ENCODE results near the gene COMT. TPM values are rescaled to one million over a fixed set of nuclear protein-coding genes. Genes with fewer than 3 reads are reported as not detected.

Gene COMT
- total and polyA plus RNA-seq, 2 experiments from 2014 or later: 490 to 508 TPM

DNA sequence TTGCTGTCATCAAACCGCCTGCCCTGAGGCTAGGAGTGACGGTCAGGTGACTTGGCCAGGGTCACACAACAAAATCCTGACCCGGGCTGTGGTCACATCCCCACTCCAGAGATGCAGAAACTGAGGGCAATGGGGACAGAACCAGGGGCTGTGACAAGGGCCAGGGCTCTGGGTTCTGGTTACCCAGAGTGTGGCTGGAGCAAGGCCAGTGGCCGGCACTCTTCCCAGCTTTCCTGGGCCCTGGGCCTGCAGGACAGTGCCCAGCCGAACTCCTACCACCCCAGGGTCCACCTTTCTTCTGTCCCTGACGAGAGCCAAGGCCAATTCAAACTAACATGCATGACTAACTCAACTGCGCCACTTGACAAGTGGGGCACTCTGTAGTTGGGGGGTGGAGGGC, 39.2 kb downstream of the COMT start:
- no peaks in the 10 kb centered on the region for H3K9me2 ChIP-seq (ENCODE audit: insufficient read depth)
- H3K4me2 ChIP-seq (ENCODE audit: unreplicated experiment): no peak overlapping the region
- no peaks in the 10 kb centered on the region for H3K79me2 ChIP-seq (ENCODE audit: insufficient read depth)
- in situ Hi-C loops (cut with MboI): loop anchor here (25.0 kb wide), 1 partner anchor 307 kb away; no protein-coding TSS in a partner anchor
- H3K4me3 ChIP-seq: no peak overlapping the region
- H3K9me3 ChIP-seq (ENCODE audit: low read depth): no peaks in the 10 kb centered on the region
- H2AFZ ChIP-seq: no peak overlapping the region
- DNase-seq: no peak
- peaks cover 7% of the 10 kb centered on the region for H3K4me1 ChIP-seq (ENCODE audit: insufficient read depth)
- H3F3A ChIP-seq (ENCODE audit: insufficient read depth): no peaks in the 10 kb centered on the region
- no peak overlapping the region for H3K9ac ChIP-seq
- no peaks in the 10 kb centered on the region for H4K20me1 ChIP-seq (ENCODE audit: insufficient read depth)
- H3K27me3 ChIP-seq (replicated peaks; ENCODE audit: insufficient read depth): no peaks in the 10 kb centered on the region
- 88 to 93% methylated on average over 7 of the region's 7 CpGs for WGBS, 2 experiments (ENCODE audit: low coverage in 1 of 2, low lambda C conversion rate in 2 of 2, missing lambda C conversion rate in 2 of 2)
- no peak for TF ChIP-seq EZH2phosphoT487 (IDR thresholded peaks at IDR 0.05; ENCODE audit: insufficient read depth, low read depth)
- TF ChIP-seq EZH2 (IDR thresholded peaks at IDR 0.05; ENCODE audit: insufficient read depth, poor library complexity, severe bottlenecking): no peak
- H3K36me3 ChIP-seq (ENCODE audit: low read depth): no peaks in the 10 kb centered on the region
- no peak overlapping the region for H3K27ac ChIP-seq

DNA sequence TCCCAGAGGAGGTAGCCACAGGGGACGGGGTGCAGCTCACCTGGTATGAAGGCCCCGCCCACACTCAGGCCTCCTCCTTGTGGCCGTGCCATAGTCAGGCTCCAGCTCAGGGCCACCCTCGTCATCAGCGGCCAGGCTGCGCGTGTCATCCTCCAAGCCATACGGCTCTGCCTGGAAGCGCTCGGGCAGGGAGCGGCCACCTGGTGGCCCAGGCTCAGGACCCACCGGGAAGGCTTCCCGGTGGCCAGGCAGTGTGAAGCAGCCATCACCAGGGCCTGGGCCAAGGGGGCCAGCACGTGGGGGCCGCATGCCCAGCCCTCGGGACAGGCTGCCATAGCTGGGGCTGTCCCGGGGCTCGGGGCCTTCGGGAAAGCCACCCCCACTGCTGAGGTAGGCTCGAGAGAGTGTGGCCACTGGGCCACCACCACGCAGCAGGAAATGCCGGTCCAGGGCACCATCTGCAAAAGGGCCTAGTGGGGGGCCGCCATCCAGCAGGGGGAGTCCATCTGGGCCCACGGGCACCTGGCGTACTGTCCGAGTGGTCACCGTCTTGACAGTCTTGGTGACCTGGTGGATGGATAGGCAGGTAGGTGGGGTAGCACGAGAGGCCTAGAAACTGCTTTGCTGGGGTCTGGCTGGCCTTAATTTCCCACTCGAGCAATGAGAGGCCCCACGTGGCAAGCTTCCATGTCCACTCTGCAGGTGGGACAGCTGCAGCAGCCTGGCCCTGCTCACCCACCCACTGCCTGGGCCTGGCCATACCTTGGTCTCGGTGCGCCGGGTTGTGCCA, 39.8 kb downstream of the COMT start:
- no peaks in the 10 kb centered on the region for H3K79me2 ChIP-seq (ENCODE audit: insufficient read depth)
- no peak for DNase-seq
- H2AFZ ChIP-seq: no peak overlapping the region
- no peak overlapping the region for H3K27ac ChIP-seq
- peaks cover 7% of the 10 kb centered on the region for H3K4me1 ChIP-seq (ENCODE audit: insufficient read depth)
- no peaks in the 10 kb centered on the region for H3F3A ChIP-seq (ENCODE audit: insufficient read depth)
- no peaks in the 10 kb centered on the region for H3K9me2 ChIP-seq (ENCODE audit: insufficient read depth)
- WGBS, 2 experiments (ENCODE audit: low coverage in 1 of 2, low lambda C conversion rate in 2 of 2, missing lambda C conversion rate in 2 of 2): 88 to 91% methylated on average over 32 to 33 of the region's 33 CpGs
- no peaks in the 10 kb centered on the region for H3K36me3 ChIP-seq (ENCODE audit: low read depth)
- H3K27me3 ChIP-seq (replicated peaks; ENCODE audit: insufficient read depth): no peaks in the 10 kb centered on the region
- no peak overlapping the region for H3K9ac ChIP-seq
- H4K20me1 ChIP-seq (ENCODE audit: insufficient read depth): no peaks in the 10 kb centered on the region
- in situ Hi-C loops (cut with MboI): loop anchor here (25.0 kb wide), 1 partner anchor 306 kb away; no protein-coding TSS in a partner anchor
- TF ChIP-seq EZH2phosphoT487 (IDR thresholded peaks at IDR 0.05; ENCODE audit: insufficient read depth, low read depth) (no peak), EZH2 (IDR thresholded peaks at IDR 0.05; ENCODE audit: insufficient read depth, poor library complexity, severe bottlenecking) (no peak)
- no peak overlapping the region for H3K4me3 ChIP-seq
- no peaks in the 10 kb centered on the region for H3K9me3 ChIP-seq (ENCODE audit: low read depth)
- H3K4me2 ChIP-seq (ENCODE audit: unreplicated experiment): no peak overlapping the region

DNA sequence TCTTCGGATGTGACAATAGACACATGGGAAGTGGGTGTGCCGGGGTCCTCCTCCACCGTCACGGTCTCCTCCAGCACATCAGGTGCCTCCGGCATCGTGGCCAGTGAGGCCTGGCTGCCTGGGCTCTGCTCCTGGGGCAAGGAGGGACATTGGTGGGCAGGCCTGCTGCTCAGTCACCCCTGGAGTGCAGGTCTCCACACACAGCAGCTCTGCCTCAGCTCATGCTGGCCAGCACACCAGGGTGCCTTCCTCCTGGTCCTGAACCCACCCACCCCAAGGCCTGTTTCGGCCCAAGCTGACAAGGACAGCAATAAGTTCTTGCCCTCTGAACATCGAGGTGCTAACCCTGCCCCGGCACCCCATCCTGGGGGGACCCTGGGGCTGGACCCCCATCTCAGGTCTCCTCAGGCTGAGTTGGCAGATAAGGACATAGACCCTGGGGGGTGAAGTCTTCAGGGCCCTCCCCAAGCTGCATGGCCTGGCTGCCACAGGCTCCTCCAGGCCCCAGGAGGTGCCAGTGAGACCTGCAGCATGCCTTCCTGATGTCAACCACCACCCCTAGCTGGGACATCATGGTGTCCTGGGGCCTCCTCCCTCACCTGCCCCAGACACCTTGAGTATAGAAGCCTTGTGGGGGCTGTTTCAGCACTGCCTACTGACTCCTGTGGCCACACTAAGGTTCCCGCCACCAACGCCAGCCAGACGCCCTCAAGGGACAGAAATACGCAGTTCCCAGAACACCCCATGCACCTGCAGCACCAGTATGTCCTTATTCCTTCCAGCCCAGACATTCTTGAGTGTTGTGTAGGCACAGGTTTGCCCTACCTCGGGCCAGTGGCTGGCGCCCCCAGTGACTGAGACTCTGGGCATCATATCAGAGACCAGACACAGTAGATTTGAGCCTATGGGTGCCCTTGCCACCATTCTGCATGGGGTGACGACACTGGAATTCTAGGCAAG, 40.7 kb downstream of the COMT start:
- Histone ChIP-seq H3K4me3 (no peak overlapping the region), H3K27me3 (replicated peaks; ENCODE audit: insufficient read depth) (no peaks in the 10 kb centered on the region), H3K4me1 (ENCODE audit: insufficient read depth) (peaks cover 7% of the 10 kb centered on the region), H4K20me1 (ENCODE audit: insufficient read depth) (no peaks in the 10 kb centered on the region), H3K27ac (no peak overlapping the region), H3K9ac (no peak overlapping the region), H2AFZ (no peak overlapping the region), H3F3A (ENCODE audit: insufficient read depth) (no peaks in the 10 kb centered on the region), H3K79me2 (ENCODE audit: insufficient read depth) (no peaks in the 10 kb centered on the region), H3K9me3 (ENCODE audit: low read depth) (no peaks in the 10 kb centered on the region), H3K9me2 (ENCODE audit: insufficient read depth) (no peaks in the 10 kb centered on the region), H3K36me3 (ENCODE audit: low read depth) (no peaks in the 10 kb centered on the region), H3K4me2 (ENCODE audit: unreplicated experiment) (no peak overlapping the region)
- in situ Hi-C loops (cut with MboI): loop anchor here (25.0 kb wide), 1 partner anchor 305 kb away; no protein-coding TSS in a partner anchor
- DNase-seq: no peak
- no peak for TF ChIP-seq EZH2phosphoT487 (IDR thresholded peaks at IDR 0.05; ENCODE audit: insufficient read depth, low read depth)
- no peak for TF ChIP-seq EZH2 (IDR thresholded peaks at IDR 0.05; ENCODE audit: insufficient read depth, poor library complexity, severe bottlenecking)
- 92 to 94% methylated on average over 15 to 16 of the region's 16 CpGs for WGBS, 2 experiments (ENCODE audit: low coverage in 1 of 2, low lambda C conversion rate in 2 of 2, missing lambda C conversion rate in 2 of 2)

DNA sequence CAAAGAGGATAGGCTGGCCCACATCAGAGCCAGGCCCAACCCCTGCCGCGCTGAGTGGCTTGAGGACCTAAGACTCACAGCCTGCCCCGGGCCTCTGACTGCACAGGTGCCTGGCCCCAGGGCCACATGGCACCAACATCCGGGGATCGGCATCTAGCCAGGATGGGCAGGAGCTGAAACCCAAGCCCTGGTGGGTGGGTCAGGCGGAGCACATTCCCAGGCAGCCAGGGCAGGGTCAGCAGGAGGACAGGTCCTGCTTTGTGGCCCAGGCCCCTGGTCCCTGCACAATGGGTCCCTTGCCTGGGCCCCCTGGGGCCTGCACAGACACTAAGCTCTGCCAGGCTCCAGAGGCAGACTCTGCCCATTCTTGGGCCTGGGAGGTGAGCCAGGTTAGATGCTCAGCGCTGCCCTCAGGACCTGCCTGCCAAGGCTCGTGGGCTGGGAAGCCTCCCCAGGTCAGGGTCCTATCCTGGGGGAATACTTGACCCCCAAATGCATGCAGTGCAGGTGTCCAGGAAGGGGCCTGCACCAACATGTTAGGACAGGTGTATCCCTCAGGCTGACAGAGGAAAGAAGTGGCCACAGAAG, 41.5 kb downstream of the COMT start:
- no peak overlapping the region for H3K9ac ChIP-seq
- peaks cover 7% of the 10 kb centered on the region for H3K4me1 ChIP-seq (ENCODE audit: insufficient read depth)
- H3K27ac ChIP-seq: no peak overlapping the region
- no peak overlapping the region for H3K4me2 ChIP-seq (ENCODE audit: unreplicated experiment)
- TF ChIP-seq EZH2 (IDR thresholded peaks at IDR 0.05; ENCODE audit: insufficient read depth, poor library complexity, severe bottlenecking) (no peak), EZH2phosphoT487 (IDR thresholded peaks at IDR 0.05; ENCODE audit: insufficient read depth, low read depth) (no peak)
- in situ Hi-C loops (cut with MboI): loop anchor here (25.0 kb wide), 1 partner anchor 304 kb away; no protein-coding TSS in a partner anchor
- no peaks in the 10 kb centered on the region for H4K20me1 ChIP-seq (ENCODE audit: insufficient read depth)
- no peaks in the 10 kb centered on the region for H3K9me3 ChIP-seq (ENCODE audit: low read depth)
- WGBS, 2 experiments (ENCODE audit: low coverage in 1 of 2, low lambda C conversion rate in 2 of 2, missing lambda C conversion rate in 2 of 2): 90 to 92% methylated on average over 8 of the region's 8 CpGs
- DNase-seq: no peak
- no peak overlapping the region for H2AFZ ChIP-seq
- H3K36me3 ChIP-seq (ENCODE audit: low read depth): no peaks in the 10 kb centered on the region
- H3K27me3 ChIP-seq (replicated peaks; ENCODE audit: insufficient read depth): no peaks in the 10 kb centered on the region
- no peak overlapping the region for H3K4me3 ChIP-seq
- H3K9me2 ChIP-seq (ENCODE audit: insufficient read depth): no peaks in the 10 kb centered on the region
- H3F3A ChIP-seq (ENCODE audit: insufficient read depth): no peaks in the 10 kb centered on the region
- H3K79me2 ChIP-seq (ENCODE audit: insufficient read depth): no peaks in the 10 kb centered on the region
